MM.1S (cell line): ENCODE data around the gene DENND1C.

Experiments used
- CTCF ChIP-seq: fragments of 300-600 bp; sonication (generic); IDR thresholded peaks from 2 replicates; pipeline ENCODE4 v1.5.1; 2016; ENCODE audit warnings: antibody characterized with exemption, low read length, mixed read lengths
- EZH2 ChIP-seq: fragments of 300-600 bp; sonication (generic); optimal IDR thresholded peaks from 2 replicates; pipeline ENCODE3; 2017; ENCODE audit warnings: low read depth, mild to moderate bottlenecking, antibody characterized with exemption, low read length, mixed read lengths

GRCh38 chr19:6521718-6522646, 40.4 kb upstream of the DENND1C start:
- no peak for TF ChIP-seq CTCF
- TF ChIP-seq EZH2: no peak
